CD4-positive, alpha-beta T cell treated with Interleukin-12 subunit alpha and Interleukin-12 subunit beta, for 1 hour (primary cell): ENCODE data around the gene PAFAH1B2.
"Not testable (repeated sequence)": the region's sequence is repeated elsewhere in the genome, so short reads cannot be mapped to it uniquely, and the experiment has no call there.

Source experiments
- DNase-seq: peaks from one replicate; pipeline ENCODE4 v3.0.0-alpha.2; 2020

The PAFAH1B2 gene

DNA sequence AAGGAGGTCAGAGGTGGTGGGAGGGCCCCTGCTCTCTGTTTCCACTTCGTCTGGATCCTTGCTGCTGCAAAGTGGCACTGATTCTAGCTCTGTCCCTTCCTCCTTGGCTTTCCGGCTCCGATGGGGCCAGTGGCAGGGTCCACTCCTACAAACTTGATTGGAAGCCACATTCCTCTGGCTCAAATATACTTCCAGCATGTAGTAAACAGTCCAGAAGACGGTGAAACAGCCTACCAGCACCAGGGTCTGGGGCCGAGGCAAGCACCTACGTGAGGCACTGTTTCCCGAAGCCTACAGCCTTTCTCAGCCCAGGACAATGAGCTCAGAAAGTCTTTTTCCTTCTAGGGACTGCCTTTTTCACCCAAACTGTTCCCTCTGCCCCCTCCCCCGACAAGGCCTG is 62.0 kb downstream of the PAFAH1B2 start:
- DNase-seq: not testable (repeated sequence)

GRCh38 chr11:117206859-117207258 is 62.8 kb downstream of the PAFAH1B2 start:
- not testable (repeated sequence) for DNase-seq

- DNase-seq: not testable (repeated sequence)
These were observed 63.4 kb downstream of the PAFAH1B2 start for GRCh38 chr11:117207481-117207880.

DNA sequence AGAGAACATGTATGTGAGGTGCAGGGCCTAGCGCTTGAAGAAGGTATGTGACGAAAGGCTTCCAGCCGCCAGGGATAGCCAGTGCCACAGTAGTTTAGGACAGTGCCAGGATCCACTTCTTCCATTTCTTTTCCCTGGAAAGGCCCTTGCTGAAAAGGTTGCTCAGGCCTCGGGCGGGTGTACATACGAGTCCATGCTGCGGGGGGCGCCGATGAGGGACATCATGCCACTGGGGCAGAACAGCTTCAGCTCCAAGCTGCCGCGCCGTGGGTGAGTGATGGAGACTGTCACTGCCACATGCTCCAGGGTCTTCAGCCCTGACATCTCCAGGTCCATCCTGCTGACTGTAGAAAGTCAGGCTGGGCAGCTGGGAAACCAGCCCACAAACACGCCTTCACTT is 64.6 kb downstream of the PAFAH1B2 start:
- DNase-seq: not testable (repeated sequence)

- DNase-seq: not testable (repeated sequence)
These were observed 65.5 kb downstream of the PAFAH1B2 start for GRCh38 chr11:117209351-117210125.

- DNase-seq: no peak
These were observed 66.5 kb downstream of the PAFAH1B2 start for GRCh38 chr11:117210620-117211019.

DNA sequence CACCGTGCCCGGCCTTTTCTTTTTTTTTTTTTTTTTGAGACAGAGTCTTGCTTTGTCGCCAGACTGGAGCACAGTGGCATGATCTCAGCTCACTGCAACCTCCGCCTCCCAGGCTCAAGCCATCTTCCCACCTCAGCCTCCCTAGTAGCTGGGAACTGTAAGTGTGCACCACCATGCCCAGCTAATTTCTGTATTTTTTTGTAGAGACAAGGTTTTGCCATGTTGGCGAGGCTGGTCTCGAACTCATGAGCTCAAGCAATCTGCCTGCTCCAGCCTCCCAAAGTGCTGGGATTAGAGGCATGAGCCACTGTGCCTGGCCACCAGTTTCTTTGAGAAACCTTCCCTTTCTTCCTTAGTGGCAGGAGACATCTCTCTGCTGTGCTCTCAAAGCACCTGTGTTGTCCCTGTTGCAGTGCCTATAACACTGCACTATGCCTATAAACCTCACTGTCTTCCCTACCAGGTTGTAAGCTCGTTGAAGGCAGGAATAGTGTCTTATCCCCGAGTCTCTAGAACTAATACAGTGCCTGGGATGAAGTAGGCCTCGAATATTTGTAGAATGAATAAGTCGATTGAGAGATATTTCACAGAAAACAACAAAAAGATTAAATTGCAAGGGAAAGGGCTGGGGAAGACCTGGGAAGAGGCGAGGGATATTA is 68.7 kb downstream of the PAFAH1B2 start:
- DNase-seq: no peak

DNA sequence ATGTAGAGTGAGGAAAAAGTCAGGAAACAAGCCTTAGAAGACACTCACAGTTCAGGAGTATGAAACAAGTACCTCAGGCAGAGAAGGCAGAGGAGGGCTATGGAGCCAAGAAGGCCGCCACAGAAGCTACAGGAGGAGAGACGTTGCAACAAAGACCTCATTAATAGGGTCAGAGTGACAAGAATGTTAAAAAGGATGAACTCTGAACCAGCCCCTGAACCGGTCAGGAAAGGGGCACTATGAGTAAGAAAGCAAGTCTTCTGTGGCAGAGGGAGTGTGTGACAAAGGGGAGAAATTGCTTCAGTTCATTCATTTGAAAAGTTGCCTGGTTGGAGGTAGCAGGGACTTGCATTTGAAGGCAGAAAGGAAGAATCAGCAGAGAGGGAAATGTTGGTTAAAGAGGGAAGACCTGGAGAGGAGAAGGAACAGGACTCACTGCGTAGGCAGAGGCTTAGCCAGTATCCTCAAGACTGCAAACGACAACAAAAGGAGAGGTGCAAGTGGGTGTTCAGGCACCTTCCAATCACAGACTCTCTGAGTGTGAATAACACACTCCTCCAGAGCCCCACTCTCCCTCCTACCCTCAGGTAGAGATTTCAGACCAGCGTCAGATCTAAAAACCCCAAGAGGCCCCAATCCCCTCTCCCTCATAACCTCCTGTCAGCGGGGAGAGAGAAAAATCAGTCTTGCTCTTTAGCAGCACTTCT is 70.5 kb downstream of the PAFAH1B2 start:
- no peak for DNase-seq

DNA sequence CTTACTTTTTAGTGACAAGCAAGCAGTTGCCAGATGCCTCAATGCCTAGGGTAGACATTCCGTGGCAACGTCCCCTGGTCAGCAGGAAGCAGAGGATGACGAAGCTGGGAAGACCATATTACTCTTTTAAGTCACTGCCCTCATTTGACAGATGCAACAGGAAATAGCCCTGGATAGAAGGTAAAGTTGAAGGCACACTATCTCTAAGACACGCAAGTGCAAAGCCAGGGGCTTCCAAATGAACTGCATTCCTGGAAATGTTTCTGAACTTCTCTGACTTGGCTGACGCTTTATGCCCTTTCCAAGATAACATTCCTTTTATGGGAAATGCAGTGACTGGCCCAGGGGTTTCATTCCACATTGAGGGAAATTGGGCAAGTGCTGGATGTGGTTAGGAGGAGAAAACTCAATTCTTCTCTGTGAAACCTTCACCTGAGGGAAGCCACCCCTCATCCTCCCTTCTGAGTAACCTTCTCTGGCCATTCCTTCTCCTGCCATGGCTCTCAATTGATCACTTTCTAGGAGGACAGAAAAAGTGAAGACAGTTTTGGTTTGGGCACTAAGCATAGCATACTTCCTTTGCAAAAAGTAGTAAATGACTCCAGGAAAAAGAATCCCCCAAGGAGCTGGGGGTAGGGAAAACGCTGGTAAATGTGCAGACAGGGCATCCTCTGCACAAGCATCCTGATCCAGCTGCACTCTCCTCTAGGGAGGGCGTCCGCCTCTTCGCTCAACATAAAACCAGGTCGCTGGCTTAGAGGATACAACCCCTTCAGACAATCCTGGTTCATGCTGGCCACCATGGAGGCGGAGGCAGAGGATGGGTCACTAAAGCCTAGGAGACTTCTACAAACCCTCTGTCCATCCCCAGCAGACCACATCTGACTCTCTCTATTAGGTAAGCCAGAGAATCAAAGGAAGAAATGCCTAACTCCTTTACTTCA is 73.3 kb downstream of the PAFAH1B2 start:
- no peak for DNase-seq

- DNase-seq: no peak
These were observed 74.2 kb downstream of the PAFAH1B2 start for GRCh38 chr11:117218133-117218915.

- DNase-seq: no peak
These were observed 74.9 kb downstream of the PAFAH1B2 start for GRCh38 chr11:117219001-117219400.

DNA sequence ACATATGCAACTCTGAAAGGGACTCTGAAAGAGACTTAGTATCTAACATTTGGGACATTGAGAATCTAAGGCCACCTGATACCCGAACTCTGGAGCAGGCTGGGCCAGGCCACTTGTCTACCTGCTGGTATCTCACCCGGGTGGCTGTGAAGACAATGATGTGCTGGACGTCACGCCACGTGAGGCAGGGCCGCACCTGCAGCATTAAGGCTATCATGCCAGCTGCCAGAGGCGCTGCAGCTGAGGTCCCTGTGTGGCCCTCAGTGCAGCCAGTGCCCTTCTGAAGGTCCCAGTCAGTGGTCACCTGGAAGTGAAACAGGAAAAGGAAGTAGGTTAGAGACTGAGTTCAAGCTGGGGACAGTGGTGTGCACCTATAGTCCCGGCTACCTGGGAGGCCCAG is 75.4 kb downstream of the PAFAH1B2 start:
- no peak for DNase-seq

DNA sequence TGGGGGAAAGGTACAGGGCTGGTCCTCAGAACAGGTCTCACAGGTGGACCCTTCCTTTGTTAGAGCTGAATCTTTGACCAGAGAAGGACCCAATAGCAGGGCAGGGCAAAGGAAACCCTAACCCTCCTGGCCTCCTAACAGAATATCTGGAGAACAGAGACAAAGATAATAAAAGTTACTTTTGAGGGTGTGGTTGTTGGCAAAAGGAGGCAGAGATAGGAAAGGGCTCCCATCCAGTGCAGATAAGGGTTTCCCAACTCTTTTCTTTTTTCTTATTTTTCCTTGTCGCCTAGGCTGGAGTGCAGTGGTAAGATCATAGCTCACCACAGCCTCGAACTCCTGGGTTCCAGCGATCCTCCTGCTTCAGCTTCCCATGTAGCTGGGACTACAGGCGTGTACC is 75.9 kb downstream of the PAFAH1B2 start:
- no peak for DNase-seq

- no peak for DNase-seq
These were observed 76.5 kb downstream of the PAFAH1B2 start for GRCh38 chr11:117220568-117220967.

- no peak for DNase-seq
These were observed 77.1 kb downstream of the PAFAH1B2 start for GRCh38 chr11:117220999-117221774.

DNA sequence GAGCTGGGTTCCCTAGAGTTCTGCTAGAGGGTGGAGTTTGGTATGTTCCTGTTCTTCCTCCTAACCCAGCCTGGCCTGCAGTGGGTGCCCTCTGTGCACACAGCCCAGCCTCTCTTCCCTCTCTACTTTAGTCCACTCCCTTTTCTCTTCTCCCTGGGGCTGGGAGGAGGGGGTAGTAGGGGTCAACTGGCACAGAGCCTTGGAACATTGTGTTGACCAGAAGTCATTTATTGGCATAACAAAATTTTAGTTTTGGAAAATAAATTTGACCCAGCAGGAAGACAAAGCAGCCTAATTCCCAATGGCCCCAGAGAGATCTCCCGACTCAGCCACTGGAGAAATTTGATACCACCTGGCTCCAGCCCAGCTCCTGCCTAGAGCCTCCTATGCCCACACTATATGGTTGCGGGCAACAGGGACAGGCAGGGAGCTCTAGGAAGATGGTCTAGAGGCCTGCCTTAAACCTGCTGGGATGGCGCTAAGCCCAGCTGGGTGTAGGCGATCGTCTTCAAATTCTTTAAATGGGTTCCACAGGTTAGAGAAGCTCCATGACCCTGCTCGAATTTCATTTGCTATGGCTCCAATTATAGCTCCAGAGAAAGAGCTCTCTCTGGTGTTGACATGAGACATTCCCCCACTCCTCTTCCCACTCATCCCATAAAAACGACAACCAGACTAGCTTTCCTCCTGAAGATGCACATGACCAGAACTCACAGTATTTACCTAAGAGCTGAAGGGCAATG is 77.9 kb downstream of the PAFAH1B2 start:
- no peak for DNase-seq

DNA sequence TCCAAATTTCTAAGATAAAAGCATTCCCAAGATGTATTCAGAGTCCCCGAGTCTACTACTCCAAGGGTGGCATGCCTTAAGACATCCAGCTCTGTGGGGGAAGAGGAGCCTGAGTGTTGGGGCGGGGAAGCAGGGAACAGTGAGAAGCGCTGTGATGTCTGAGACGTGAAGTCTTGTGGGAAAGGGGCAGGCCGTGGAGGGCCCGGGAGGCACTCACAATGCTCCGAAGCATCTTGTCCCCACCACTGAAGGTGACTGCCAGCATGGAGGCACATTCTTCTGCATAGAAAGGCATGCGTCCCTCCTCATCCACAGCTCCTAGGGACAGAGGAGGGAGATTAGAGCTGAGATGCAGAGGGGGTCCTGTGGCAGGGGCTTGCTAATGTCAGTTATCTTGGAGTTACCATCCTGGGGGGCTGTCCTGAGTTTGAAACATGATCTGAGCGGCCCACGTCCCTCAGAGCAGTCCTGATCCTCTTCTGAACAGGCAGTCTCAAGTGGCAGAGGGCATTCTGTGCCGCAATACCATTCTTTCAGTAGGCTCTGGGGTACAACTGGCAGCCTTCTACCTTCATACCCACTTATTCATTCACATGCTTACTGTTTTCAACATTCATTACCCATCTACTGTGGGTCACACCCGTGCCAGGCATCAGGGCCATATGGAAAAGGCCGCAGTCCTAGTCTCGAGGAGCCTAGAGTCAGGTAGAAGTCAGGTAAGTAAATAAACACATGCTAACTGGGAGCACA is 79.1 kb downstream of the PAFAH1B2 start:
- DNase-seq: no peak

DNA sequence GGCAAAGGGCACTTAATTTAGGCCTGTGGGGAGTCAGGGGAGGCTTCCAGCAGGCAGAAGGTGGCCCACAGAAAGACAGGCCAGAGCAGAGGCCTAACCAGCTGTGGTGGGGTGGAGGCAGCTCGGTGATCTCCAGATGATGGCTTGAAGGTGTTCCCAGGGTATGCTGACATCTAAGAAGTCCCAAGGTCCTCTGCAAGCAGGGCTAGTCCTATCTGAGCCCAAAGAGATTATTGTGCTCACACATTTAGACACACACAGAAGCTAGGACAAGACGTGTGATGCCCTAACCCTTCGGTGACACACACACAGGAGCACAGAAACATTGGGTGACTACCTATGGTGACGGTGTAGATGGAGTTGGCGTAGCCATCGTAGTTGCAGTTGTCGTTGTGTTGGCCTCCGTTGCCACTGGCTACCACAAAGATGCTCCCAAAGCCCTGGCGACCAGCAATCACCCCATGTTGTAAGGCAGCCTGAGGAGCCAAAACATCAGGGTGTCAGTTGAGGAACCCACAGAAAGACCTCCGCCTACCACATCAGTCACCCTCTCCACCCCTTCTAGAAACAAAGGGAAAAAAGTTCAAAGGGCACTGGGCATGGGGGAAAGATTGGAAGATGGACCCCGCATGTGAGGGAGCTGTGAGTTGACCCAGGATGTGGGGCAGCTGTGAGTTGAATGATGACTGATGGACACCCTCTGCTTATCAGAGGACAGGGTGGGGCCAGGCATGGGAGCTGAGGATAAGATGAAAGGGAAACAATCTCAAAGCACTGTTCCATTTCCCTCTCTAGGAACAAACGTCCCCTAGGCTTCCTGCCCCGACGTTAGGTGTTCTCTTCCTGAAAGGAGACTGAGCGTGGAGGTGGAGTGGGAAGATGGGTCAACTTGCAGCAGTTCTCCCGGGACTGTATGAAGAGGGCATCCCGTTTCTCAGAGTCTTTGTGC is 79.9 kb downstream of the PAFAH1B2 start:
- no peak for DNase-seq
